Stimulated activated CD4-positive, alpha-beta T cell treated with anti-CD3 and anti-CD28 coated beads, Interleukin-15, amount 100 ng/mL, for 24 hours (primary cell): ENCODE measurements around the gene THG1L.
"Not testable (repeated sequence)": the region's sequence is repeated elsewhere in the genome, so short reads cannot be mapped to it uniquely, and the experiment has no call there.

Experiments
- DNase-seq: peaks from one replicate; pipeline ENCODE4 v3.0.0-alpha.2; 2020

Gene THG1L

GRCh38 chr5:157731272-157732129 lies at the start of gene THG1L:
Gene THG1L, plus strand, starts transcription at chr5:157731420. Its CDS starts 21 bp downstream, at chr5:157731441.
- DNase-seq: peak; percentile 99

- no peak for DNase-seq
These were observed 49.0 kb upstream of the THG1L start for GRCh38 chr5:157682257-157682656.

GRCh38 chr5:157686276-157687197 lies 44.7 kb upstream of the THG1L start:
- not testable (repeated sequence) for DNase-seq

- no peak for DNase-seq
These were observed 44.0 kb upstream of the THG1L start for GRCh38 chr5:157687198-157687554.

- DNase-seq: peak; percentile 48
These were observed 41.1 kb upstream of the THG1L start for GRCh38 chr5:157689942-157690689.

GRCh38 chr5:157690690-157691433 lies 40.4 kb upstream of the THG1L start:
- DNase-seq: no peak

- not testable (repeated sequence) for DNase-seq
These were observed 37.4 kb upstream of the THG1L start for GRCh38 chr5:157693816-157694215.

- not testable (repeated sequence) for DNase-seq
These were observed 35.1 kb upstream of the THG1L start for GRCh38 chr5:157696154-157696553.

- DNase-seq: not testable (repeated sequence)
These were observed 32.5 kb upstream of the THG1L start for GRCh38 chr5:157698674-157699073.

- DNase-seq: no peak
These were observed 27.5 kb upstream of the THG1L start for GRCh38 chr5:157703736-157704135.

GRCh38 chr5:157708866-157709265 lies 22.4 kb upstream of the THG1L start:
- no peak for DNase-seq

- no peak for DNase-seq
These were observed 21.9 kb upstream of the THG1L start for GRCh38 chr5:157709346-157709745.

- no peak for DNase-seq
These were observed 20.8 kb upstream of the THG1L start for GRCh38 chr5:157710431-157710830.

GRCh38 chr5:157710882-157711281 lies 20.3 kb upstream of the THG1L start:
- no peak for DNase-seq

GRCh38 chr5:157713830-157714595 lies 17.2 kb upstream of the THG1L start:
- no peak for DNase-seq

- DNase-seq: no peak
These were observed 16.7 kb upstream of the THG1L start for GRCh38 chr5:157714596-157714864.

GRCh38 chr5:157718519-157718918 lies 12.7 kb upstream of the THG1L start:
- DNase-seq: peak; percentile 26

- DNase-seq: no peak
These were observed 12.0 kb upstream of the THG1L start for GRCh38 chr5:157719245-157719644.

- no peak for DNase-seq
These were observed 10.1 kb upstream of the THG1L start for GRCh38 chr5:157721159-157721558.

- DNase-seq: not testable (repeated sequence)
These were observed 8.3 kb upstream of the THG1L start for GRCh38 chr5:157722895-157723294.

- not testable (repeated sequence) for DNase-seq
These were observed 4.6 kb upstream of the THG1L start for GRCh38 chr5:157726607-157727006.

- not testable (repeated sequence) for DNase-seq
These were observed 3.4 kb upstream of the THG1L start for GRCh38 chr5:157727858-157728257.
